Peyer's patch (tissue), 4 donors: Measurements from ENCODE around the gene FBXL2. TPM values are rescaled to one million over a fixed set of nuclear protein-coding genes. Genes with fewer than 3 reads are reported as not detected.
"Not testable (repeated sequence)": the region's sequence is repeated elsewhere in the genome, so short reads cannot be mapped to it uniquely, and the experiment has no call there.

Experiments used
- DNase-seq, 3 donors: peaks; one replicate each; pipeline ENCODE4 v3.0.0-alpha.2; 2017 to 2019
- H3K27ac ChIP-seq, 4 donors: fragments of 200-600 bp; sonication (generic); one replicate each; pipeline ENCODE4 v1.5.1; 2016 to 2019
- H3K27me3 ChIP-seq, 2 donors: fragments of 200-600 bp; sonication (generic); one replicate each; pipeline ENCODE4 v1.5.1; 2019
- H3K36me3 ChIP-seq, 3 donors: fragments of 200-600 bp; sonication (generic); one replicate each; pipeline ENCODE4 v1.5.1; 2016 to 2019
- H3K4me1 ChIP-seq, 4 donors: fragments of 200-600 bp; sonication (generic); one replicate each; pipeline ENCODE4 v1.5.1; 2016 to 2019
- H3K4me3 ChIP-seq, 4 donors: fragments of 200-600 bp; sonication (generic); 1 replicate in 3 of 4; 2 replicates in 1 of 4; pipeline ENCODE4 v1.5.1; 2016 to 2019; ENCODE audit warnings: mild to moderate bottlenecking in 1 of 4
- H3K9me3 ChIP-seq, 4 donors: fragments of 200-600 bp; sonication (generic); one replicate each; pipeline ENCODE4 v1.5.1; 2016 to 2019; ENCODE audit warnings: mild to moderate bottlenecking in 1 of 4
- POLR2A ChIP-seq, 2 donors: fragments of 450-650 bp; IDR thresholded peaks; one replicate each; pipeline ENCODE4 v1.5.1; 2017; ENCODE audit warnings: antibody characterized with exemption in 2 of 2, mild to moderate bottlenecking in 2 of 2, moderate library complexity in 2 of 2
- total RNA-seq, 4 donors: library from RNA; depleted of rRNA; stranded (reverse); fragments of >200 nt; gene quantifications; one replicate each; pipeline ENCODE4 v1.1.0, GENCODE V29; 2016
- TF ChIP-seq, protein P1 (sequence below), 6 experiments: fragments of 450-650 bp in 4 of 6; fragments of 200-600 bp in 2 of 6; sonication (generic) in 1 of 6; IDR thresholded peaks; one replicate each; pipeline ENCODE4 v1.5.1; 2017 to 2019; ENCODE audit warnings: antibody characterized with exemption in 6 of 6, mild to moderate bottlenecking in 3 of 6, moderate library complexity in 1 of 6

The FBXL2 gene
- total RNA-seq, 4 donors from 2014 or later, result 1.2 to 4.7 (median 1.2) TPM; not detected in 1

DNA sequence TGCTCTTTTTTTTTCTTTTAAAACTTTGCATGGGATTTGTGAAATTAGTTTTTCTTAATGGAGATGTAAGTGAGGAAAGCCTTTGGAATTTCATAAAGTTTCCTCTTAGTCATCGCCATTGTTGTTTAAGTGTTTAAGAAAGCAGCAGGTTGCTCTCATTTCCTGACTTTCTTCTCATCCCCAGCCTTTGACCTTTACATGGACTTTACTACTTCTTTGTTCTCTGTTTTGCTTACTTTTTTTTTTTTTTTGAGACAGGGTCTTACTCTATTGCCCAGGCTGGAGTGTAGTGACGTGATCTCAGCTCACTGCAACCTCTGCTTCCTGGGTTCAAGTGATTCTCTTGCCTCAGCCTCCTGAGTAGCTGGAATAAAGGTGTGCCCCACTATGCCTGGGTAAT lies 38.6 kb downstream of the FBXL2 start:
- no peaks in the 10 kb centered on the region for H3K4me1 ChIP-seq
- TF ChIP-seq, protein P1, sequence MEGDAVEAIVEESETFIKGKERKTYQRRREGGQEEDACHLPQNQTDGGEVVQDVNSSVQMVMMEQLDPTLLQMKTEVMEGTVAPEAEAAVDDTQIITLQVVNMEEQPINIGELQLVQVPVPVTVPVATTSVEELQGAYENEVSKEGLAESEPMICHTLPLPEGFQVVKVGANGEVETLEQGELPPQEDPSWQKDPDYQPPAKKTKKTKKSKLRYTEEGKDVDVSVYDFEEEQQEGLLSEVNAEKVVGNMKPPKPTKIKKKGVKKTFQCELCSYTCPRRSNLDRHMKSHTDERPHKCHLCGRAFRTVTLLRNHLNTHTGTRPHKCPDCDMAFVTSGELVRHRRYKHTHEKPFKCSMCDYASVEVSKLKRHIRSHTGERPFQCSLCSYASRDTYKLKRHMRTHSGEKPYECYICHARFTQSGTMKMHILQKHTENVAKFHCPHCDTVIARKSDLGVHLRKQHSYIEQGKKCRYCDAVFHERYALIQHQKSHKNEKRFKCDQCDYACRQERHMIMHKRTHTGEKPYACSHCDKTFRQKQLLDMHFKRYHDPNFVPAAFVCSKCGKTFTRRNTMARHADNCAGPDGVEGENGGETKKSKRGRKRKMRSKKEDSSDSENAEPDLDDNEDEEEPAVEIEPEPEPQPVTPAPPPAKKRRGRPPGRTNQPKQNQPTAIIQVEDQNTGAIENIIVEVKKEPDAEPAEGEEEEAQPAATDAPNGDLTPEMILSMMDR (IDR thresholded peaks at IDR 0.05), result no peak
- TF ChIP-seq POLR2A (IDR thresholded peaks at IDR 0.05), result no peak
- H3K27me3 ChIP-seq, result no peaks in the 10 kb centered on the region
- H3K4me3 ChIP-seq, result no peak overlapping the region
- H3K36me3 ChIP-seq, result no peaks in the 10 kb centered on the region
- H3K27ac ChIP-seq, result no peak overlapping the region
- no peaks in the 10 kb centered on the region for H3K9me3 ChIP-seq
- no peak for DNase-seq

DNA sequence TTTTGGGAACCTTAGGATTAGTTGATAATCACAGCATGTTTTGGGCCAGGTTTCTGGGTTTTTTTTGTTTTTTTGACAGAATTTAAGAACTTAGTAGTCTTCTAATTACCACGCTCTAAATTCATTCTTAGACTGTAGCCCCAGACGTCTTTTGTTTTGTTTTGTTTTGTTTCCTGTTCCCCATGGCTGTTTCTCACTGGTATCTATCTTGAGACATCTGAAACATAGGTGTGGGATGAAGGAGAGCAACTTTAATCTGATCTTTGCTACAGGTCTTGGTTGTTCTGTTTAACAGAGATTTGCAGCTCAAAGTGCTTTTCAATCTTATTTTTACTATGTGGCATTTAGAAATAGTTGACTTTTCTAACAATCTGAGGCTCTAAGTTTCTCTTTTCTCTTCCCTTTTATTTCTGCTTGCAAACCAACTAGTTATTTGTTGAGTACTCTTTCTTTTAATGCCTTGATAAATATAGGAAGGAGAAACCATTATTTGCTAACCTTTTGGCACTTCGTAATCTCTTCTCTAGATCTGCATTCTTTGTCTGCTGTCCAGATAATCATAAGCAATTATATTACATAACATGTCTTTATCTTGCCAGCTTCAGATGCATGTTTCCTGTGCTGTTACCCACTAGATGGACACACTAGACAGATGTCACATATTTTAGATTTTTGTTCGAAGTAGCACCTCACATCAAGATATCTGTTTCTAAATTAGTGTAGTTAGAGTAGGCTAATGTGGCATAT lies 40.9 kb downstream of the FBXL2 start:
- TF ChIP-seq, protein P1 (IDR thresholded peaks at IDR 0.05), result no peak
- no peak for TF ChIP-seq POLR2A (IDR thresholded peaks at IDR 0.05)
- H3K4me1 ChIP-seq, result no peaks in the 10 kb centered on the region
- H3K36me3 ChIP-seq, result no peaks in the 10 kb centered on the region
- no peak for DNase-seq
- H3K27me3 ChIP-seq, result no peaks in the 10 kb centered on the region
- H3K9me3 ChIP-seq, result no peaks in the 10 kb centered on the region
- H3K27ac ChIP-seq, result no peak overlapping the region
- H3K4me3 ChIP-seq, result no peak overlapping the region

DNA sequence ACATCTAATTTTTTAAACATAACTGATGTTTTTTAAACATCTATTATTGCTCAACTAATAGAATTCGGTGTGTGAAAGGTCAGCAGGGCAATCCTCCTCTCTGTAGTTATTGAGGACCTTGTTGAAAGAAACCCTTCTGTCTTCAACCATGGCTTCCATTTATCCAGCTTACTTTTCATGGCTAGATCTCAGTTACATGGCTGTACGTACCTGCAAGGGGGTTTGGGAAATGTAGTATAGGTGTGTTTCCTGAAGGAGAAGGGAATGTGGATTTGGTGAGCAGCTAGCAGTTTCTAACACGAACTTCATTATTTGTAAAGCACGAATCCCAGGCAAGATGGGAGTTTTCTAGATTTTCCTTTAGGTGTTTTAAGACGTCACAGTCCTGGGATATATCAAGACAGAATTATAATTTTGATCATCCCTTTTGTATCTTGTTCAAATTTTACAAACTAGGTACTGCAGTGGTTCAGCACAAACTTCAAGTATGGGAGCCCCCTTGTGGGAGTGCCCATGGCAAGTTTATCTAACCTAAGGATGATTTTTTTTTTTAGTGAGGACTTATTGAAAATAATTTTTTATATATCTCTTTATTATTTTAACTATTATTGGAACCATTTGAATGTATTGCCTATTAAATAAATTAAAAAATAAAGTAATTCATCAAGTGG lies 41.6 kb downstream of the FBXL2 start:
- TF ChIP-seq POLR2A (IDR thresholded peaks at IDR 0.05), result no peak
- Histone ChIP-seq H3K4me3 (no peak overlapping the region), H3K36me3 (no peaks in the 10 kb centered on the region), H3K9me3 (no peaks in the 10 kb centered on the region), H3K27ac (no peak overlapping the region), H3K4me1 (no peaks in the 10 kb centered on the region), H3K27me3 (no peaks in the 10 kb centered on the region)
- no peak for DNase-seq

DNA sequence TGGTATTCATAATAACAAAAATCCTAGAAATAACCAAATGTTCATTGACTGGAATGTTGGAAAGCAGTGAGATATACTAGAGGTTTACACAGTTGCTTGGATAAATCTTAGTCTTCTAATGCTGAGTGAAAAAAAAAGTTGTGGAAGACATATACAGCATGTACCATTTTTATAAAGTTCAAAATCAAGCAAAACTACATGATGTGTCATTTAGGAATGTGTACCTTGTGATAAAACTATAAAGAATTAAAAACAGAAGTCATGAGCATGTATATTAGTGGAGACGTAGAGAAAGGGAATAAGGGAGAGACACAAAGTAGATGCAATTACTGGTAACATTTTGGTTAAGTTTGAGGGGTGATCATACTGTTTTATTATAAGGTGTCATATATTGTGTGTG lies 45.2 kb downstream of the FBXL2 start:
- TF ChIP-seq POLR2A (IDR thresholded peaks at IDR 0.05), result no peak
- TF ChIP-seq, protein P1 (IDR thresholded peaks at IDR 0.05), result no peak
- H3K9me3 ChIP-seq, result no peaks in the 10 kb centered on the region

DNA sequence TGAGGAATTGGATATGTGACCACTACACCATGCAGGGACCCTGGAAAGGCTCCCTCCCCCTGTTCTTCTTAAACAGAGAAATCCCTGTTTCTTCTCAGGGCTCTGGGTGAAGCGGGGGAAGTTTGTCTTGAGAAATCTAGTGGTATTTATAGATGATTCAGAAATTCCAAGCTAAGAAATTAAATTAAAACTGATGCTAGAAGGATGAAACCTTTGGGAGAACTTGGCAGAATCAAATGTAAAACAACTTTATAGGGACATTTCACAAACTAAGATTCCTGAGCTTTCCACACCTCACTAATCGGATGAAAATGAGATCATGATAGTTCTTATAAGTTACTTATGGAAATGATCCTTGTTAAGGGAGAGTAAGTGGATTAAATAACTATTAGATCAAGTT lies 54.2 kb downstream of the FBXL2 start:
- H3K4me1 ChIP-seq, result no peaks in the 10 kb centered on the region
- DNase-seq, result no peak
- no peak overlapping the region for H3K27ac ChIP-seq
- no peak overlapping the region for H3K4me3 ChIP-seq
- no peaks in the 10 kb centered on the region for H3K27me3 ChIP-seq
- H3K9me3 ChIP-seq, result peaks cover 0 to 9% (median 1%) of the 10 kb centered on the region in 4 donors
- no peaks in the 10 kb centered on the region for H3K36me3 ChIP-seq
- TF ChIP-seq POLR2A (IDR thresholded peaks at IDR 0.05), result no peak
- TF ChIP-seq, protein P1 (IDR thresholded peaks at IDR 0.05), result no peak

More for the DNA sequence above, 45.2 kb downstream of the FBXL2 start:
- no peaks in the 10 kb centered on the region for H3K27me3 ChIP-seq
- H3K36me3 ChIP-seq, result no peaks in the 10 kb centered on the region
- no peaks in the 10 kb centered on the region for H3K4me1 ChIP-seq
- no peak for DNase-seq
- H3K27ac ChIP-seq, result no peak overlapping the region
- no peak overlapping the region for H3K4me3 ChIP-seq

DNA sequence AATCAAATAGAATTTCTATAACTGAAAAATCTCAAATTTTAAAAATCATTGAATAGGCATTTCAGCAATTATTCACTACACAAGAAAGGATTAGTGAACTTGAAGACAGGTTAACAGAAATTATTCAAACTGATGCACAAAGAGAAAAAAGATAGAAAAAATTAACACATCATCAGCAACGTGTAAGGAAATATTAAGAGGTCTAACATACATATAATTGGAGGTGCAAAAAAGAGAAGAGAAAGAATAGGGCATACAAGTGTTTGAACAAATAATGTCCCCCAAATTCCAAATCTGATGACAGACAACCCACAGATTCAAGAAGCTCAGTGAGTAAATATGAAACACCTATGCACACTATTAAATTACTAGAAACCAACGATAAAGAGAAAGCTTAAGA lies 57.1 kb downstream of the FBXL2 start:
- H3K36me3 ChIP-seq, result no peaks in the 10 kb centered on the region
- TF ChIP-seq, protein P1 (IDR thresholded peaks at IDR 0.05), result no peak
- TF ChIP-seq POLR2A (IDR thresholded peaks at IDR 0.05), result no peak

DNA sequence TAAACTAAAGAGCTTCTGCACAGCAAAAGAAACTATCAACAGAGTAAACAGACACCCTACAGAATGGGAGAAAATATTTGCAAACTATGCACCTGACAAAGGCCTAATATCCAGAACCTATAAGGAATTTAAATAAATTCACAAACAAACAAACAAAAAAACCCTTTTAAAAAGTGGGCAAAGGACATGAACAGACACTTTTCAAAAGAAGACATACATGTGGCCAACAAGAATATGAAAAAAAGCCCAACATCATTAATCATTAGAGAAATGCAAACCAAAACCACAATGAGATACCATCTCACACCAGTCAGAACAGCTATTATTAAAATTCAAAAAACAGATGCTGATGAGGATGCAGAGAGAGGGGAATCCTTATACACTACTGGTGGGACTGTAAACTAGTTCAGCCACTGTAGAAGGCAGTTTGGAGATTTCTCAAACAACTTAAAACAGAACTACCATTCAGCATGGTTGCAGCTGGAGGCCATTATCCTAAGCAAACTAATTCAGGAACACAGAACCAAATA lies 61.8 kb downstream of the FBXL2 start:
- H3K27ac ChIP-seq, H3K36me3 ChIP-seq, H3K4me3 ChIP-seq, H3K4me1 ChIP-seq, H3K9me3 ChIP-seq, DNase-seq, H3K27me3 ChIP-seq: not testable (repeated sequence)

More for the DNA sequence above, 57.1 kb downstream of the FBXL2 start:
- Histone ChIP-seq H3K27me3 (no peaks in the 10 kb centered on the region), H3K4me3 (no peak overlapping the region), H3K9me3 (peaks cover 0 to 9% (median 1%) of the 10 kb centered on the region in 4 donors), H3K27ac (no peak overlapping the region), H3K4me1 (no peaks in the 10 kb centered on the region)
- no peak for DNase-seq
